HepG2 (cell line): ENCODE data around the gene SLC38A2. TPM values are rescaled to one million over a fixed set of nuclear protein-coding genes. Genes with fewer than 3 reads are reported as not detected.
A peak's percentile ranks its signal among the peaks of the same experiment; 100 is the strongest.

Experiments
- CCDC6 ChIP-seq: sonication (generic); formaldehyde crosslinking; IDR thresholded peaks from 2 replicates; pipeline ENCODE4 v1.8.1; 2022; ENCODE audit warnings: mild to moderate bottlenecking, missing genetic modification reagents, moderate library complexity
- CREM ChIP-seq, 2 experiments: sonication (generic) in 1 of 2; formaldehyde crosslinking in 1 of 2; IDR thresholded peaks; 2 replicates each; pipeline versions ENCODE4 v1.4.0 to v1.6.1; 2016 to 2020; ENCODE audit warnings: antibody characterized with exemption in 1 of 2, mild to moderate bottlenecking in 1 of 2, missing genetic modification reagents in 1 of 2
- DNMT1 ChIP-seq: sonication (generic); formaldehyde crosslinking; IDR thresholded peaks from 2 replicates; pipeline ENCODE4 v1.5.1; 2020; ENCODE audit warnings: mild to moderate bottlenecking, missing genetic modification reagents
- EP300 ChIP-seq, 3 experiments: sonication (generic) in 1 of 3; formaldehyde crosslinking in 1 of 3; IDR thresholded peaks; 2 replicates each; pipeline versions ENCODE4 v1.5.1 to v1.6.1; 2011 to 2020; ENCODE audit warnings: low read depth in 2 of 3, low read length in 2 of 3, borderline replicate concordance in 1 of 3, improper control_type of control experiment in 1 of 3, mild to moderate bottlenecking in 1 of 3, missing genetic modification reagents in 1 of 3, moderate library complexity in 1 of 3
- GABPB1 ChIP-seq: IDR thresholded peaks from 2 replicates; pipeline ENCODE4 v1.6.1; 2016; ENCODE audit warnings: mild to moderate bottlenecking, missing genetic modification reagents, moderate library complexity, missing compliant biosample characterization
- HOXD1 ChIP-seq: sonication (generic); formaldehyde crosslinking; IDR thresholded peaks from 2 replicates; pipeline ENCODE4 v1.5.0; 2020; ENCODE audit warnings: missing genetic modification reagents
- KAT7 ChIP-seq: IDR thresholded peaks from 2 replicates; pipeline ENCODE4 v1.6.1; 2018; ENCODE audit warnings: borderline replicate concordance, missing compliant biosample characterization
- KLF6 ChIP-seq: IDR thresholded peaks from 2 replicates; pipeline ENCODE4 v1.8.0; 2016; ENCODE audit warnings: missing biosample characterization, missing genetic modification reagents
- LCORL ChIP-seq, 2 experiments: fragments of 450-650 bp in 1 of 2; sonication (generic) in 1 of 2; formaldehyde crosslinking in 1 of 2; IDR thresholded peaks; 2 replicates each; pipeline versions ENCODE4 v1.5.0 to v1.6.1; 2017 to 2020; ENCODE audit warnings: antibody characterized with exemption in 1 of 2, missing genetic modification reagents in 1 of 2
- NFKB2 ChIP-seq: sonication (generic); formaldehyde crosslinking; IDR thresholded peaks from 2 replicates; pipeline ENCODE4 v1.4.0; 2020; ENCODE audit warnings: missing genetic modification reagents, borderline replicate concordance
- PAF1 ChIP-seq: IDR thresholded peaks from 2 replicates; pipeline ENCODE4 v1.6.1; 2016; ENCODE audit warnings: missing genetic modification reagents, missing compliant biosample characterization
- RXRB ChIP-seq: IDR thresholded peaks from 2 replicates; pipeline ENCODE4 v1.6.1; 2016; ENCODE audit warnings: borderline replicate concordance, missing genetic modification reagents, missing compliant biosample characterization
- TAF1 ChIP-seq: sonication (generic); formaldehyde crosslinking; IDR thresholded peaks from 2 replicates; pipeline ENCODE4 v1.4.0; 2020; ENCODE audit warnings: missing genetic modification reagents
- TMF1 ChIP-seq: sonication (generic); formaldehyde crosslinking; IDR thresholded peaks from 2 replicates; pipeline ENCODE4 v1.8.1; 2022; ENCODE audit warnings: low read depth, missing genetic modification reagents
- ZFP1 ChIP-seq: IDR thresholded peaks from 2 replicates; pipeline ENCODE4 v1.6.1; 2016
- ZNF547 ChIP-seq: sonication (generic); formaldehyde crosslinking; IDR thresholded peaks from 2 replicates; pipeline ENCODE4 v1.5.1; 2020; ENCODE audit warnings: mild to moderate bottlenecking, missing genetic modification reagents
- ZNF558 ChIP-seq: sonication (generic); formaldehyde crosslinking; IDR thresholded peaks from 2 replicates; pipeline ENCODE4 v1.9.0; 2022; ENCODE audit warnings: mild to moderate bottlenecking, missing genetic modification reagents, borderline replicate concordance
- polyA plus RNA-seq, 8 experiments: library from polyadenylated mRNA; depleted of rRNA in 3 of 8; stranded (reverse) in 7 of 8; unstranded in 1 of 8; fragments of >200 nt; fragmentation: Illumina TruSeq in 4 of 8; extraction: Trizol in 4 of 8; gene quantifications; 2 replicates each; pipeline versions ENCODE4 v1.2.1 to v1.2.3, GENCODE V29; 2011 to 2016; ENCODE audit warnings: low read depth in 4 of 8, missing spikeins in 1 of 8, mixed read lengths in 1 of 8; ENCODE audit not compliant: insufficient read depth in 1 of 8
- total RNA-seq, 5 experiments: library from RNA; depleted of rRNA; stranded (reverse); fragments of >200 nt; fragmentation: Illumina TruSeq; extraction: Trizol; gene quantifications; 2 replicates each; pipeline ENCODE4 v1.2.3, GENCODE V29; 2016; ENCODE audit warnings: low read depth in 1 of 5
- TF ChIP-seq, protein P1 (sequence below): sonication (generic); formaldehyde crosslinking; IDR thresholded peaks from 2 replicates; pipeline ENCODE4 v1.5.0; 2020; ENCODE audit warnings: missing genetic modification reagents
- TF ChIP-seq, protein P2 (sequence below): sonication (generic); formaldehyde crosslinking; IDR thresholded peaks from 2 replicates; pipeline ENCODE4 v1.9.0; 2022; ENCODE audit warnings: low read depth, missing genetic modification reagents
- TF ChIP-seq, protein P3 (sequence below): sonication (generic); formaldehyde crosslinking; IDR thresholded peaks from 2 replicates; pipeline ENCODE4 v1.4.0; 2020; ENCODE audit warnings: missing genetic modification reagents

SLC38A2 gene
- total and polyA plus RNA-seq, 2 of the 13 experiments (the other 11 are each of a cell fraction or from before 2014, with no cell fraction given) = 368 to 880 TPM

DNA sequence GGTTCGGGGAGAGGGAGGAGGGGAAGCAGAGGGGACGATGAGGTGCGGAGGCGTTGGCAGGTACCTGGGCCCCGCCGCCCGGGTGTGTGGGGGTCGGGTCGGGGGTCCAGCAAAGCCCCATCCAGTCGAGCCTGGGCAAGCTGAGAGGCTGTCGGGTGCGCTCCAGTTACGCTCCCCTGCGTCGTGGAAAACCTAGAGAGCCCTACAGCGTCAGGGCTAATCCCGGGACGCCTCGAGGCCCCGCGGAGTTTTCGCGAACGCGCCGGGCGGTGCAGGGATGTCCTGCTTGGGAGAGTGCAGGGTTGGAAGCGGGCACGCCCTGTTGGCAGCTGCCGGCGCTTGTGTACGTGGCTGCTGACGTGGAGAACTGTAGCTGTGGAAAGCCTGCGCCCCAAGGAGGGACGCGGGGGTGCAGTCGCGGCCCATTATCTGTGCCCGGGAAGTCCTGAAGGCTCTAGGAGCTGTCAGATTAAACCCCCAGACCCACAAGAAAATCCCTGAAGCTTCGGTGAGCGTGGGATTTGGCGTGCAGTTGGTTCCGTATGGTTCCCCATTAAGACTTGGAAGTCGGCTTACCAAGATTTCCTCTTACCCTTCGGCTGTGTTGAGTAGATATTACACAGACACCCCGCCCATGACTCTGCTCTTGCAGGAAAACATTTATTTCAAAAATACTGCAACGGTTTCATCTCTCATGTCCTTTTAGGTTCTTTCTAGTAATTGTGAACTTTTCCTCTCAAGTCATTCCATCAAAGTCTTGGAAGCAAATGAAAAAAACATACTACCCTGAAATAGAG is 11.3 kb upstream of the SLC38A2 start (continued):
- TF ChIP-seq CCDC6 (peak; percentile 18; the same call in 1 of the 2 replicates), ZNF558 (peak; percentile 25; the same call in 1 of the 2 replicates), LCORL (IDR thresholded peaks at IDR 0.05) (no peak), LCORL (CRISPR knock-in tag; IDR thresholded peaks at IDR 0.05) (peak; percentile 4; the same call in 1 of the 2 replicates), KLF6 (CRISPR knock-in tag) (peak; percentile 79; the same call in 1 of the 2 replicates), EP300 (IDR thresholded peaks at IDR 0.05; ENCODE audit: low read depth in 2 of 2, low read length in 2 of 2) (peak in 1 of 2 experiments; percentile 19; a peak in 1 of 4 replicates), EP300 (CRISPR knock-in tag; IDR thresholded peaks at IDR 0.05; ENCODE audit: borderline replicate concordance) (0 out of 2 replicates have a peak, but pooled peaks have one; percentile 43), NFKB2 (CRISPR knock-in tag) (peak; percentile 30; the same call in 1 of the 2 replicates), HOXD1 (CRISPR knock-in tag) (no peak), GABPB1 (CRISPR knock-in tag) (peak; percentile 64), KAT7 (CRISPR knock-in tag) (peak; percentile 94; the same call in 1 of the 2 replicates), TAF1 (CRISPR knock-in tag) (peak; percentile 79), DNMT1 (CRISPR knock-in tag) (0 out of 2 replicates have a peak, but pooled peaks have one; percentile 42), RXRB (CRISPR knock-in tag) (peak; percentile 23; the same call in 1 of the 2 replicates), TMF1 (CRISPR knock-in tag) (peak; percentile 4; the same call in 1 of the 2 replicates), ZNF547 (CRISPR knock-in tag) (0 out of 2 replicates have a peak, but pooled peaks have one; percentile 1), CREM (IDR thresholded peaks at IDR 0.05) (no peak), CREM (CRISPR knock-in tag; IDR thresholded peaks at IDR 0.05) (no peak), PAF1 (CRISPR knock-in tag) (peak; percentile 25), ZFP1 (CRISPR knock-in tag) (peak; percentile 56; the same call in 1 of the 2 replicates)
- TF ChIP-seq, protein P1, sequence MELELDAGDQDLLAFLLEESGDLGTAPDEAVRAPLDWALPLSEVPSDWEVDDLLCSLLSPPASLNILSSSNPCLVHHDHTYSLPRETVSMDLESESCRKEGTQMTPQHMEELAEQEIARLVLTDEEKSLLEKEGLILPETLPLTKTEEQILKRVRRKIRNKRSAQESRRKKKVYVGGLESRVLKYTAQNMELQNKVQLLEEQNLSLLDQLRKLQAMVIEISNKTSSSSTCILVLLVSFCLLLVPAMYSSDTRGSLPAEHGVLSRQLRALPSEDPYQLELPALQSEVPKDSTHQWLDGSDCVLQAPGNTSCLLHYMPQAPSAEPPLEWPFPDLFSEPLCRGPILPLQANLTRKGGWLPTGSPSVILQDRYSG (CRISPR knock-in tag) = no peak
- TF ChIP-seq, protein P2, sequence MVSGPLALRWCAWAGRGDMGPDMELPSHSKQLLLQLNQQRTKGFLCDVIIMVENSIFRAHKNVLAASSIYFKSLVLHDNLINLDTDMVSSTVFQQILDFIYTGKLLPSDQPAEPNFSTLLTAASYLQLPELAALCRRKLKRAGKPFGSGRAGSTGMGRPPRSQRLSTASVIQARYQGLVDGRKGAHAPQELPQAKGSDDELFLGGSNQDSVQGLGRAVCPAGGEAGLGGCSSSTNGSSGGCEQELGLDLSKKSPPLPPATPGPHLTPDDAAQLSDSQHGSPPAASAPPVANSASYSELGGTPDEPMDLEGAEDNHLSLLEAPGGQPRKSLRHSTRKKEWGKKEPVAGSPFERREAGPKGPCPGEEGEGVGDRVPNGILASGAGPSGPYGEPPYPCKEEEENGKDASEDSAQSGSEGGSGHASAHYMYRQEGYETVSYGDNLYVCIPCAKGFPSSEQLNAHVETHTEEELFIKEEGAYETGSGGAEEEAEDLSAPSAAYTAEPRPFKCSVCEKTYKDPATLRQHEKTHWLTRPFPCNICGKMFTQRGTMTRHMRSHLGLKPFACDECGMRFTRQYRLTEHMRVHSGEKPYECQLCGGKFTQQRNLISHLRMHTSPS (CRISPR knock-in tag) = no peak
- TF ChIP-seq, protein P3, sequence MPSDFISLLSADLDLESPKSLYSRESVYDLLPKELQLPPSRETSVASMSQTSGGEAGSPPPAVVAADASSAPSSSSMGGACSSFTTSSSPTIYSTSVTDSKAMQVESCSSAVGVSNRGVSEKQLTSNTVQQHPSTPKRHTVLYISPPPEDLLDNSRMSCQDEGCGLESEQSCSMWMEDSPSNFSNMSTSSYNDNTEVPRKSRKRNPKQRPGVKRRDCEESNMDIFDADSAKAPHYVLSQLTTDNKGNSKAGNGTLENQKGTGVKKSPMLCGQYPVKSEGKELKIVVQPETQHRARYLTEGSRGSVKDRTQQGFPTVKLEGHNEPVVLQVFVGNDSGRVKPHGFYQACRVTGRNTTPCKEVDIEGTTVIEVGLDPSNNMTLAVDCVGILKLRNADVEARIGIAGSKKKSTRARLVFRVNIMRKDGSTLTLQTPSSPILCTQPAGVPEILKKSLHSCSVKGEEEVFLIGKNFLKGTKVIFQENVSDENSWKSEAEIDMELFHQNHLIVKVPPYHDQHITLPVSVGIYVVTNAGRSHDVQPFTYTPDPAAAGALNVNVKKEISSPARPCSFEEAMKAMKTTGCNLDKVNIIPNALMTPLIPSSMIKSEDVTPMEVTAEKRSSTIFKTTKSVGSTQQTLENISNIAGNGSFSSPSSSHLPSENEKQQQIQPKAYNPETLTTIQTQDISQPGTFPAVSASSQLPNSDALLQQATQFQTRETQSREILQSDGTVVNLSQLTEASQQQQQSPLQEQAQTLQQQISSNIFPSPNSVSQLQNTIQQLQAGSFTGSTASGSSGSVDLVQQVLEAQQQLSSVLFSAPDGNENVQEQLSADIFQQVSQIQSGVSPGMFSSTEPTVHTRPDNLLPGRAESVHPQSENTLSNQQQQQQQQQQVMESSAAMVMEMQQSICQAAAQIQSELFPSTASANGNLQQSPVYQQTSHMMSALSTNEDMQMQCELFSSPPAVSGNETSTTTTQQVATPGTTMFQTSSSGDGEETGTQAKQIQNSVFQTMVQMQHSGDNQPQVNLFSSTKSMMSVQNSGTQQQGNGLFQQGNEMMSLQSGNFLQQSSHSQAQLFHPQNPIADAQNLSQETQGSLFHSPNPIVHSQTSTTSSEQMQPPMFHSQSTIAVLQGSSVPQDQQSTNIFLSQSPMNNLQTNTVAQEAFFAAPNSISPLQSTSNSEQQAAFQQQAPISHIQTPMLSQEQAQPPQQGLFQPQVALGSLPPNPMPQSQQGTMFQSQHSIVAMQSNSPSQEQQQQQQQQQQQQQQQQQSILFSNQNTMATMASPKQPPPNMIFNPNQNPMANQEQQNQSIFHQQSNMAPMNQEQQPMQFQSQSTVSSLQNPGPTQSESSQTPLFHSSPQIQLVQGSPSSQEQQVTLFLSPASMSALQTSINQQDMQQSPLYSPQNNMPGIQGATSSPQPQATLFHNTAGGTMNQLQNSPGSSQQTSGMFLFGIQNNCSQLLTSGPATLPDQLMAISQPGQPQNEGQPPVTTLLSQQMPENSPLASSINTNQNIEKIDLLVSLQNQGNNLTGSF (CRISPR knock-in tag) = 0 out of 2 replicates have a peak, but pooled peaks have one; percentile 51
